BLaER1 treated with 17β-estradiol and CSF1 and Interleukin-3, amounts not matched to agents 10 nM and 100 nM (cell line): ENCODE results near the gene CC2D2A.
A peak's percentile ranks its signal among the peaks of the same experiment; 100 is the strongest.

Experiments
- H3K27ac ChIP-seq, 11 experiments: shearing (Covaris generic); formaldehyde crosslinking; 2 replicates each; pipeline ENCODE4 v1.8.1; 2022
- H3K27me3 ChIP-seq, 11 experiments: shearing (Covaris generic); formaldehyde crosslinking; 2 replicates each; pipeline ENCODE4 v1.8.1; 2022
- H3K36me3 ChIP-seq, 11 experiments: shearing (Covaris generic); formaldehyde crosslinking; 2 replicates each; pipeline ENCODE4 v1.8.1; 2022
- H3K4me1 ChIP-seq, 10 experiments: shearing (Covaris generic); formaldehyde crosslinking; 2 replicates each; pipeline ENCODE4 v1.8.1; 2022
- H3K4me2 ChIP-seq, 11 experiments: shearing (Covaris generic); formaldehyde crosslinking; 2 replicates each; pipeline ENCODE4 v1.8.1; 2022
- H3K4me3 ChIP-seq, 10 experiments: shearing (Covaris generic); formaldehyde crosslinking; 2 replicates each; pipeline ENCODE4 v1.8.1; 2022
- H3K9ac ChIP-seq, 11 experiments: shearing (Covaris generic); formaldehyde crosslinking; 2 replicates each; pipeline ENCODE4 v1.8.1; 2022
- H3K9me3 ChIP-seq, 11 experiments: shearing (Covaris generic); formaldehyde crosslinking; replicated peaks in 1 of 11; 2 replicates each; pipeline ENCODE4 v1.8.1; 2022
- H4K20me1 ChIP-seq, 11 experiments: shearing (Covaris generic); formaldehyde crosslinking; 2 replicates each; pipeline ENCODE4 v1.8.1; 2022
- Cebpa-rat ChIP-seq, 11 experiments: shearing (Covaris generic); IDR thresholded peaks; 2 replicates each; pipeline ENCODE4 v1.8.1; 2022

CC2D2A gene

GRCh38 chr4:15469402-15470127, at the start of gene CC2D2A:
Gene CC2D2A (plus strand): TSS chr4:15469882. CDS start chr4:15475933, 6,051 bp downstream.
- Histone ChIP-seq H3K9ac (peak within 1 kb of the TSS in 2 of 11 experiments; percentile 24 to 28; a peak in 2 of 22 replicates), H3K4me2 (peak within 1 kb of the TSS; percentile 37 to 72 (median 62); a peak in 21 of 22 replicates), H3K27ac (peak within 1 kb of the TSS in 1 of 11 experiments; percentile 31; a peak in 1 of 22 replicates), H3K9me3 (peaks cover 0 to 13% (median 0%) of the 10 kb centered on the region in 11 experiments; a peak in 5 of 22 replicates), H3K27me3 (no peaks in the 10 kb centered on the region), H3K4me1 (peaks cover 7 to 24% (median 13%) of the 10 kb centered on the region in 10 experiments; a peak in 17 of 20 replicates), H3K36me3 (no peaks in the 10 kb centered on the region), H4K20me1 (no peaks in the 10 kb centered on the region), H3K4me3 (peak within 1 kb of the TSS in 6 of 10 experiments; percentile 12 to 56 (median 38); a peak in 11 of 20 replicates)
- TF ChIP-seq Cebpa-rat (IDR thresholded peaks at IDR 0.05), result no peak

- no peaks in the 10 kb centered on the region for H4K20me1 ChIP-seq
- H3K36me3 ChIP-seq, result no peaks in the 10 kb centered on the region; a peak in 1 of 22 replicates
- H3K4me3 ChIP-seq, result no peak overlapping the region
- no peaks in the 10 kb centered on the region for H3K27me3 ChIP-seq
- TF ChIP-seq Cebpa-rat (IDR thresholded peaks at IDR 0.05), result no peak
- no peak overlapping the region for H3K4me2 ChIP-seq
- no peak overlapping the region for H3K27ac ChIP-seq
- H3K9me3 ChIP-seq, result peaks cover 0 to 13% (median 0%) of the 10 kb centered on the region in 11 experiments; a peak in 4 of 22 replicates
- no peak overlapping the region for H3K9ac ChIP-seq
- peaks cover 7 to 27% (median 17%) of the 10 kb centered on the region in 10 experiments; a peak in 17 of 20 replicates for H3K4me1 ChIP-seq
Observed at GRCh38 chr4:15420642-15421041, 49.0 kb upstream of the CC2D2A start.

- no peaks in the 10 kb centered on the region for H3K36me3 ChIP-seq
- H3K9me3 ChIP-seq, result peaks cover 0 to 5% (median 0%) of the 10 kb centered on the region in 11 experiments; a peak in 2 of 22 replicates
- H3K27me3 ChIP-seq, result no peaks in the 10 kb centered on the region
- TF ChIP-seq Cebpa-rat (IDR thresholded peaks at IDR 0.05), result no peak
- no peaks in the 10 kb centered on the region for H4K20me1 ChIP-seq
- no peak overlapping the region for H3K27ac ChIP-seq
- no peak overlapping the region for H3K4me2 ChIP-seq
- no peak overlapping the region for H3K9ac ChIP-seq
- H3K4me3 ChIP-seq, result no peak overlapping the region
- peaks cover 0 to 5% (median 0%) of the 10 kb centered on the region in 10 experiments; a peak in 2 of 20 replicates for H3K4me1 ChIP-seq
Observed at GRCh38 chr4:15423285-15423711, 46.4 kb upstream of the CC2D2A start.

- Histone ChIP-seq H3K4me2 (no peak overlapping the region), H3K4me1 (peaks cover 0 to 5% (median 0%) of the 10 kb centered on the region in 10 experiments; a peak in 2 of 20 replicates), H3K27me3 (no peaks in the 10 kb centered on the region), H3K9ac (no peak overlapping the region), H3K9me3 (peaks cover 0 to 4% (median 0%) of the 10 kb centered on the region in 11 experiments; a peak in 1 of 22 replicates), H4K20me1 (no peaks in the 10 kb centered on the region), H3K27ac (no peak overlapping the region), H3K4me3 (no peak overlapping the region), H3K36me3 (no peaks in the 10 kb centered on the region)
- no peak for TF ChIP-seq Cebpa-rat (IDR thresholded peaks at IDR 0.05)
Observed at GRCh38 chr4:15425520-15425919, 44.2 kb upstream of the CC2D2A start.

GRCh38 chr4:15427161-15427560, 42.5 kb upstream of the CC2D2A start:
- Histone ChIP-seq H3K9me3 (peaks cover 0 to 4% (median 0%) of the 10 kb centered on the region in 11 experiments; a peak in 1 of 22 replicates), H3K36me3 (0 out of 22 replicates have a peak, but pooled peaks cover 0 to 4% (median 0%) of the 10 kb centered on the region in 11 experiments), H3K4me3 (no peak overlapping the region), H4K20me1 (no peaks in the 10 kb centered on the region), H3K4me2 (no peak overlapping the region), H3K4me1 (peaks cover 0 to 5% (median 0%) of the 10 kb centered on the region in 10 experiments; a peak in 2 of 20 replicates), H3K27ac (no peak overlapping the region), H3K27me3 (no peaks in the 10 kb centered on the region), H3K9ac (no peak overlapping the region)
- TF ChIP-seq Cebpa-rat (IDR thresholded peaks at IDR 0.05), result no peak

GRCh38 chr4:15427701-15428100, 42.0 kb upstream of the CC2D2A start, which contains the start of gene C1QTNF7:
Gene C1QTNF7 (plus strand): TSS chr4:15428033. CDS start chr4:15435744, 7,711 bp downstream.
- Histone ChIP-seq H3K27me3 (no peaks in the 10 kb centered on the region), H3K9me3 (peaks cover 0 to 8% (median 0%) of the 10 kb centered on the region in 11 experiments; a peak in 1 of 22 replicates), H3K9ac (no peak within 1 kb of the TSS), H3K27ac (no peak within 1 kb of the TSS), H3K4me2 (no peak within 1 kb of the TSS), H4K20me1 (no peaks in the 10 kb centered on the region), H3K4me3 (no peak within 1 kb of the TSS), H3K36me3 (0 out of 22 replicates have a peak, but pooled peaks cover 0 to 6% (median 0%) of the 10 kb centered on the region in 11 experiments), H3K4me1 (peaks cover 0 to 5% (median 0%) of the 10 kb centered on the region in 10 experiments; a peak in 2 of 20 replicates)
- TF ChIP-seq Cebpa-rat (IDR thresholded peaks at IDR 0.05), result no peak

GRCh38 chr4:15428611-15429010, 41.1 kb upstream of the CC2D2A start:
- no peaks in the 10 kb centered on the region for H3K27me3 ChIP-seq
- no peak overlapping the region for H3K4me2 ChIP-seq
- H3K36me3 ChIP-seq, result 0 out of 22 replicates have a peak, but pooled peaks cover 0 to 6% (median 0%) of the 10 kb centered on the region in 11 experiments
- H3K27ac ChIP-seq, result no peak overlapping the region
- peaks cover 0 to 13% (median 0%) of the 10 kb centered on the region in 11 experiments; a peak in 3 of 22 replicates for H3K9me3 ChIP-seq
- peaks cover 0 to 5% (median 0%) of the 10 kb centered on the region in 10 experiments; a peak in 2 of 20 replicates for H3K4me1 ChIP-seq
- no peak overlapping the region for H3K9ac ChIP-seq
- no peak for TF ChIP-seq Cebpa-rat (IDR thresholded peaks at IDR 0.05)
- no peak overlapping the region for H3K4me3 ChIP-seq
- H4K20me1 ChIP-seq, result no peaks in the 10 kb centered on the region

- Histone ChIP-seq H3K27me3 (no peaks in the 10 kb centered on the region), H4K20me1 (no peaks in the 10 kb centered on the region), H3K27ac (no peak overlapping the region), H3K4me1 (peaks cover 0 to 5% (median 0%) of the 10 kb centered on the region in 10 experiments; a peak in 1 of 20 replicates), H3K4me3 (no peak overlapping the region), H3K9me3 (peaks cover 0 to 13% (median 0%) of the 10 kb centered on the region in 11 experiments; a peak in 2 of 22 replicates), H3K4me2 (no peak overlapping the region), H3K36me3 (0 out of 22 replicates have a peak, but pooled peaks cover 0 to 6% (median 0%) of the 10 kb centered on the region in 11 experiments), H3K9ac (no peak overlapping the region)
- TF ChIP-seq Cebpa-rat (IDR thresholded peaks at IDR 0.05), result no peak
Observed at GRCh38 chr4:15434091-15434490, 35.6 kb upstream of the CC2D2A start.

- Histone ChIP-seq H3K27ac (no peak overlapping the region), H3K4me3 (no peak overlapping the region), H4K20me1 (no peaks in the 10 kb centered on the region), H3K36me3 (0 out of 22 replicates have a peak, but pooled peaks cover 0 to 6% (median 0%) of the 10 kb centered on the region in 11 experiments), H3K9ac (no peak overlapping the region), H3K4me1 (peaks cover 0 to 6% (median 0%) of the 10 kb centered on the region in 10 experiments; a peak in 1 of 20 replicates), H3K4me2 (no peak overlapping the region), H3K9me3 (peaks cover 0 to 13% (median 0%) of the 10 kb centered on the region in 11 experiments; a peak in 2 of 22 replicates), H3K27me3 (no peaks in the 10 kb centered on the region)
- TF ChIP-seq Cebpa-rat (IDR thresholded peaks at IDR 0.05), result no peak
Observed at GRCh38 chr4:15434676-15435075, 35.0 kb upstream of the CC2D2A start.
